Gastroesophageal sphincter (tissue), 4 donors: ENCODE measurements around the gene BOK. TPM values are rescaled to one million over a fixed set of nuclear protein-coding genes. Genes with fewer than 3 reads are reported as not detected.
A peak's percentile ranks its signal among the peaks of the same experiment; 100 is the strongest.

Experiments
- ATAC-seq: fragments of 150-250 bp; one replicate; pipeline ENCODE4 v1.9.1; 2016; ENCODE audit warnings: mild to moderate bottlenecking, moderate library complexity
- H3K27ac ChIP-seq, 4 donors: fragments of 200-600 bp; sonication (generic) in 3 of 4; 1 replicate in 3 of 4; 2 replicates in 1 of 4; pipeline ENCODE4 v1.5.1; 2016 to 2019
- H3K27me3 ChIP-seq: fragments of 200-600 bp; sonication (generic); one replicate; pipeline ENCODE4 v1.5.1; 2019
- H3K36me3 ChIP-seq, 2 donors: fragments of 200-600 bp; sonication (generic); one replicate each; pipeline ENCODE4 v1.5.1; 2019; ENCODE audit warnings: control low read depth in 1 of 2
- H3K4me1 ChIP-seq, 3 donors: fragments of 200-600 bp; sonication (generic); 1 replicate in 2 of 3; 2 replicates in 1 of 3; pipeline ENCODE4 v1.5.1; 2016 to 2019; ENCODE audit warnings: control low read depth in 2 of 3
- H3K4me3 ChIP-seq, 2 donors: fragments of 200-600 bp; sonication (generic); one replicate each; pipeline ENCODE4 v1.5.1; 2019; ENCODE audit warnings: mild to moderate bottlenecking in 1 of 2, moderate library complexity in 1 of 2
- H3K9me3 ChIP-seq, 3 donors: fragments of 200-600 bp; sonication (generic); one replicate each; pipeline ENCODE4 v1.5.1; 2017 to 2019; ENCODE audit warnings: control low read depth in 2 of 3
- EP300 ChIP-seq: sonication (generic); formaldehyde crosslinking; IDR thresholded peaks from one replicate; pipeline ENCODE4 v1.6.1; 2017; ENCODE audit warnings: antibody characterized with exemption, mild to moderate bottlenecking
- POLR2A ChIP-seq, 2 donors: fragments of 450-650 bp; IDR thresholded peaks; one replicate each; pipeline ENCODE4 v1.6.1; 2017; ENCODE audit warnings: antibody characterized with exemption in 2 of 2, mild to moderate bottlenecking in 2 of 2, moderate library complexity in 1 of 2
- POLR2AphosphoS5 ChIP-seq: sonication (generic); formaldehyde crosslinking; IDR thresholded peaks from one replicate; pipeline ENCODE4 v1.6.1; 2017; ENCODE audit warnings: antibody characterized with exemption
- WGBS, 2 donors: methylation state at CpG; one replicate each; pipeline ENCODE4 v1.1.5; 2018; ENCODE audit warnings: low coverage in 1 of 2; 5-methylcytosine and 5-hydroxymethylcytosine counted together
- total RNA-seq, 4 donors: library from RNA; depleted of rRNA; stranded (reverse); fragments of >200 nt; gene quantifications; one replicate each; pipeline ENCODE4 v1.1.0, GENCODE V29; 2016
- TF ChIP-seq, protein P1 (sequence below), 4 experiments: fragments of 200-600 bp in 2 of 4; fragments of 450-650 bp in 2 of 4; sonication (generic) in 1 of 4; IDR thresholded peaks; one replicate each; pipeline ENCODE4 v1.5.1; 2017 to 2019; ENCODE audit warnings: antibody characterized with exemption in 4 of 4, mild to moderate bottlenecking in 2 of 4, moderate library complexity in 2 of 4

Gene BOK
- total RNA-seq, 4 donors from 2014 or later = 46.0 to 128 (median 66.3) TPM

DNA sequence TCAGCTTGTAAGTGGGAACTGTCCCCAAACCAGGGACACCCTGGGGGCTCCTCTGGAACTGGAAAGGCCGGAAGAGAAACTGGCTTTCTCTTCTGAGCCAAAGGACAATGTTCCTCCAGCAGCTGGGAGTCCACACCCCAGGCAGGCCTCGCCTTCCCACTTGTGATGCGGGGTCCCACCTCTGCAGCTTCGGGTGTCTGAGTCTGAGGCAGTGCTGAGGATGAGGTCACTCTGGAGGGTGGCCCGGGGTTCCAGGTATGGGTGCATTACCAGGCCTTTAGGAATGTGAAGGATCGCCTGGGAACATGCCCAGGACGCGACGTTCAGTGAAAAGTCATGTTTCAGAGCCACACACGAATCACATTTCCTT, 18.2 kb upstream of the BOK start:
- ATAC-seq = no peak
- no peaks in the 10 kb centered on the region for H3K36me3 ChIP-seq
- peak overlapping the region in 1 of 4 donors; percentile 78 for H3K27ac ChIP-seq
- TF ChIP-seq POLR2A (IDR thresholded peaks at IDR 0.05) = no peak
- no peak for TF ChIP-seq POLR2AphosphoS5
- TF ChIP-seq, protein P1, sequence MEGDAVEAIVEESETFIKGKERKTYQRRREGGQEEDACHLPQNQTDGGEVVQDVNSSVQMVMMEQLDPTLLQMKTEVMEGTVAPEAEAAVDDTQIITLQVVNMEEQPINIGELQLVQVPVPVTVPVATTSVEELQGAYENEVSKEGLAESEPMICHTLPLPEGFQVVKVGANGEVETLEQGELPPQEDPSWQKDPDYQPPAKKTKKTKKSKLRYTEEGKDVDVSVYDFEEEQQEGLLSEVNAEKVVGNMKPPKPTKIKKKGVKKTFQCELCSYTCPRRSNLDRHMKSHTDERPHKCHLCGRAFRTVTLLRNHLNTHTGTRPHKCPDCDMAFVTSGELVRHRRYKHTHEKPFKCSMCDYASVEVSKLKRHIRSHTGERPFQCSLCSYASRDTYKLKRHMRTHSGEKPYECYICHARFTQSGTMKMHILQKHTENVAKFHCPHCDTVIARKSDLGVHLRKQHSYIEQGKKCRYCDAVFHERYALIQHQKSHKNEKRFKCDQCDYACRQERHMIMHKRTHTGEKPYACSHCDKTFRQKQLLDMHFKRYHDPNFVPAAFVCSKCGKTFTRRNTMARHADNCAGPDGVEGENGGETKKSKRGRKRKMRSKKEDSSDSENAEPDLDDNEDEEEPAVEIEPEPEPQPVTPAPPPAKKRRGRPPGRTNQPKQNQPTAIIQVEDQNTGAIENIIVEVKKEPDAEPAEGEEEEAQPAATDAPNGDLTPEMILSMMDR (IDR thresholded peaks at IDR 0.05) = no peak
- TF ChIP-seq EP300 = no peak
- WGBS, 2 donors = 0 to 50% methylated on average over 1 to 3 of the region's 10 CpGs
- peaks cover 0 to 4% (median 0%) of the 10 kb centered on the region in 3 donors for H3K9me3 ChIP-seq
- H3K4me3 ChIP-seq = peak overlapping the region in 1 of 2 donors; percentile 49
- peaks cover 54% of the 10 kb centered on the region for H3K27me3 ChIP-seq
- H3K4me1 ChIP-seq = peaks cover 0 to 30% (median 10%) of the 10 kb centered on the region in 3 donors

DNA sequence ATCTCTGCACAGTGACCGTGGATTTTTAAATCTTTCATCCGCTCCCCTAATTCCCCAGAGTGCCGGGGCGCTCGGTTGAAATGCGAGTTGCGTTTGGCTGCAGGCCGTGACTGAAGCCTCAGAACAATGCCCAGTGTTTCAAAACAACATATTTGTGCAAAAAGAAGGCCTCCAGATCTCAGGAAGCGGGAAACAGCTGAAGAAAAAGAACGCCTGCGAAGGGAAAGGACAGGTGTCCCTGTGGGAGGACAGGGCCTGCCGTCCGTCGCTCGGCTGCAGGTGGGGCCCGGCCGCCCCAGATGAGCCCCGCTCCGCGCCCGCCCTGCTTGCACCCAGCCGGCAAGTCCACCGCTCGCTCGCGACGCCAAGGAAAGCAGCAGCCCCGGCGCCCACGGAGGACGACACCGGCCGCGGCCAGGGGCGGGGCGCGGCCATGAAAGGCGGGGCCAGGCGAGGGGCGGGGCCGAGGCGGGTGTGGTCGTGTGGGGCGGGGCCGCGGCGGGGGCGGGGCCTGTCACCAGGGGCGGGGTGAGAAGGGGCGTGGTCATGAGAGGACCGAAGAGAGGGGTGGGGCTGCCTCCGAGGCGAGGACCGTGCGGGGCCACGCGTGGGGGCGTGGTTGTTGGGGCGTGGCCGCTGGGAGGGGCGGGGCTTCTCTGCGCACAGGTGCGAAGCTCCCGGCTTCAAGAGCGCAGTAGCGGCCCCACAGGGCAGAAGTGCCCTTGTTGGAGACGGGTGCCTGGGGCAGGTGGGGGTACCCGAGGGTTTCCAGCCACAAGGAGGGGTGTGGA, 17.6 kb upstream of the BOK start:
- Histone ChIP-seq H3K27ac (peak overlapping the region in 2 of 4 donors; percentile 14 to 78), H3K4me1 (peaks cover 0 to 33% (median 10%) of the 10 kb centered on the region in 3 donors), H3K36me3 (no peaks in the 10 kb centered on the region), H3K4me3 (peak overlapping the region in 1 of 2 donors; percentile 49), H3K27me3 (peaks cover 54% of the 10 kb centered on the region), H3K9me3 (peaks cover 0 to 4% (median 0%) of the 10 kb centered on the region in 3 donors)
- TF ChIP-seq POLR2A (IDR thresholded peaks at IDR 0.05) = no peak
- WGBS, 2 donors = 19% methylated on average over 6 of the region's 68 CpGs; no CpG with 5 or more reads in 1 of the 2 donors
- peak; percentile 60 for ATAC-seq

DNA sequence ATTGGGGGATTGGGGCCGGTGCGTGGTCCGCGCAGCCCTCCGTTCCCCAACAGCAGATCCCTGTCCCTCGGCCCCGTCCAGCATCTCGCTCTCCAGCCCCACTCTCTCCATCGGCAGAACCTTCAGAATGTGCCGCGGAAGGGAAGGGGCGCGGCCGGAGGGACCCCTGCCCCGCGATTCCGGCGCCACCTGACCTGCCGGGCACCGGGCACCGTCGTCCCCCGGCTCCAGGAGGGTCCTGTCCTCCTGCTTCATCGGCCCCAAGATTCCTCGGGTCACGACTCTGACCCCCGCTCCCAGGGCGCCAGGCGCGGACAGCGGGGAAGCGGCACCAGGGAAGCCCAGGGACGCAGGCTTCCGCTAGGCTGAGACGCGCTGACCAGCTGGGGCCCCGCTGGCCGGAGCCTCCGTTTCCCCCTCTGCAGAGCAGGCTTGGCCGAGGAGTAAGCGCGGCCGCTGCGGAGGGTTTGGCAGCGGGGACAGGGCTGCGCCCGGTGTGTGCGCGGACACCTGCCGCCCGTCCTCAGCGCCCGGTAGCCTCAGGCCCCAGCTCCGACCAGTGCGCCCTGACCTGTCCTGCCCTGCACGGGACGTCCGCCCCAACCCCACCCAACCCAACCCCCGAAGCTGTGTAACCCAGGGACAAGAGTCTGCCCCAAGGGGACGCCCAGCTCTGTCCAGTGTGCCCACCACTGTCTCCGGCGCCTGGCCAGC, 16.8 kb upstream of the BOK start:
- Histone ChIP-seq H3K27ac (peak overlapping the region in 1 of 4 donors; percentile 78), H3K36me3 (no peaks in the 10 kb centered on the region), H3K9me3 (peaks cover 0 to 4% (median 0%) of the 10 kb centered on the region in 3 donors), H3K4me3 (peak overlapping the region in 1 of 2 donors; percentile 49), H3K27me3 (peaks cover 58% of the 10 kb centered on the region), H3K4me1 (peaks cover 0 to 35% (median 10%) of the 10 kb centered on the region in 3 donors)
- ATAC-seq = peak; percentile 22
- no CpG with 5 or more reads among the region's 62 CpGs for WGBS, 2 donors
- no peak for TF ChIP-seq POLR2A (IDR thresholded peaks at IDR 0.05)
- TF ChIP-seq, protein P1 (IDR thresholded peaks at IDR 0.05) = no peak
- no peak for TF ChIP-seq EP300
- TF ChIP-seq POLR2AphosphoS5 = no peak

DNA sequence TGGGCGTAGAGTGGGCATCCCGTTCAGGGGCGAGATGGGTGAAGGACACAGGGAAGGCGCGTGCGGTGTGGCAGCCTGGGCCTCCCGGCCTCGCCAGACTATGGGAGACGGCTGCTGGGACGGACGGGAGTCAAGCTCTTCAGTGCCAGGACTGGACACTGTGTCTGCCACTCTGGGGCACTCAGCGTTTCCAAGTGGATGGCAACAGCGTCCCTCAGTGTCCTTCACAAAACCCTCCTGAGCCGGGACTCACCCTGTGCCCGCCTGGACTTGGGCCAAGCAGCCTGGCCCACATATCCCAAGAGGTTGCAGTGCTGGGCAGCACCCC, 16.3 kb upstream of the BOK start:
- Histone ChIP-seq H3K9me3 (peaks cover 0 to 4% (median 0%) of the 10 kb centered on the region in 3 donors), H3K36me3 (no peaks in the 10 kb centered on the region), H3K27ac (no peak overlapping the region), H3K27me3 (peaks cover 60% of the 10 kb centered on the region), H3K4me3 (no peak overlapping the region), H3K4me1 (peaks cover 0 to 40% (median 10%) of the 10 kb centered on the region in 3 donors)
- peak; percentile 16 for ATAC-seq
- 71 to 77% methylated on average over 4 to 12 of the region's 15 CpGs for WGBS, 2 donors
- TF ChIP-seq EP300 = no peak
- TF ChIP-seq POLR2A (IDR thresholded peaks at IDR 0.05) = no peak
- no peak for TF ChIP-seq POLR2AphosphoS5

DNA sequence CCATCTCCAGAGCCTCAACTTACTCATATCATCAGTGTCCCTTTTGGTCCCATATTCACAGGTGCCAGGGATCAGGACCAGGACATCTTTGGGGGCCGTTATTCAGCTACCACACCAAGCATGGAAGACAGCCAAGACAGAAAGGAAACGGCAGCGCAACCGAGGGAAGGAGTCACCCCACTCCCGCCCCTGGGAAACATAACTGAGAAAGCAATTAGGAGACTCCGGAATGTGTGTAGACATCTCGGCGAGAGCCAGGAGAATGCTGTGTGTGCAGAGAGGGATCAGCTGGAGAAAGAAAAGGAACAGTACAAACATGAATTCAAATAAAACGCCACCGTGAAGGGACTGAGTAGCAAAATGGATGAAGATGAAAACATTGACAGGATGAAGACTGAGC, 13.4 kb upstream of the BOK start:
- TF ChIP-seq, protein P1 (IDR thresholded peaks at IDR 0.05) = no peak
- TF ChIP-seq EP300 (no peak), POLR2A (IDR thresholded peaks at IDR 0.05) (no peak), POLR2AphosphoS5 (no peak)
- H3K27me3 ChIP-seq = peaks cover 42% of the 10 kb centered on the region
- H3K9me3 ChIP-seq = peaks cover 0 to 4% (median 0%) of the 10 kb centered on the region in 3 donors
- no peak for ATAC-seq
- H3K36me3 ChIP-seq = no peaks in the 10 kb centered on the region
- no peak overlapping the region for H3K27ac ChIP-seq
- WGBS, 2 donors = 13 to 14% methylated on average over 7 to 10 of the region's 10 CpGs
- peaks cover 0 to 55% (median 10%) of the 10 kb centered on the region in 3 donors for H3K4me1 ChIP-seq
- H3K4me3 ChIP-seq = no peak overlapping the region
